HEK293T (cell line): ENCODE data around the gene FCN3.

Source experiments
- CTBP1 ChIP-seq: fragments of 450-650 bp; IDR thresholded peaks from 2 replicates; pipeline ENCODE4 v1.6.1; 2016; ENCODE audit warnings: borderline replicate concordance
- ELF4 ChIP-seq: fragments of 450-650 bp; IDR thresholded peaks from 2 replicates; pipeline ENCODE4 v1.6.1; 2017; ENCODE audit warnings: antibody characterized with exemption
- FOXA1 ChIP-seq: fragments of 450-650 bp; IDR thresholded peaks from 2 replicates; pipeline ENCODE4 v1.6.1; 2016; ENCODE audit warnings: mild to moderate bottlenecking
- FOXK2 ChIP-seq: fragments of 450-650 bp; IDR thresholded peaks from 2 replicates; pipeline ENCODE4 v1.6.1; 2016; ENCODE audit warnings: mild to moderate bottlenecking
- L3MBTL2 ChIP-seq: fragments of 450-650 bp; conservative IDR thresholded peaks from 2 replicates; pipeline ENCODE4 v1.6.1; 2016; ENCODE audit warnings: mild to moderate bottlenecking
- NFRKB ChIP-seq: fragments of 450-650 bp; IDR thresholded peaks from 2 replicates; pipeline ENCODE4 v1.6.1; 2016; ENCODE audit warnings: mild to moderate bottlenecking, moderate library complexity
- SP1 ChIP-seq: fragments of 450-650 bp; IDR thresholded peaks from 2 replicates; pipeline ENCODE4 v1.6.1; 2017
- SUZ12 ChIP-seq: fragments of 450-650 bp; IDR thresholded peaks from 2 replicates; pipeline ENCODE4 v1.6.1; 2016; ENCODE audit warnings: mild to moderate bottlenecking
- TARDBP ChIP-seq: fragments of 450-650 bp; IDR thresholded peaks from 2 replicates; pipeline ENCODE4 v1.6.1; 2016
- ZNF384 ChIP-seq: fragments of 450-650 bp; IDR thresholded peaks from 2 replicates; pipeline ENCODE4 v1.6.1; 2016

DNA sequence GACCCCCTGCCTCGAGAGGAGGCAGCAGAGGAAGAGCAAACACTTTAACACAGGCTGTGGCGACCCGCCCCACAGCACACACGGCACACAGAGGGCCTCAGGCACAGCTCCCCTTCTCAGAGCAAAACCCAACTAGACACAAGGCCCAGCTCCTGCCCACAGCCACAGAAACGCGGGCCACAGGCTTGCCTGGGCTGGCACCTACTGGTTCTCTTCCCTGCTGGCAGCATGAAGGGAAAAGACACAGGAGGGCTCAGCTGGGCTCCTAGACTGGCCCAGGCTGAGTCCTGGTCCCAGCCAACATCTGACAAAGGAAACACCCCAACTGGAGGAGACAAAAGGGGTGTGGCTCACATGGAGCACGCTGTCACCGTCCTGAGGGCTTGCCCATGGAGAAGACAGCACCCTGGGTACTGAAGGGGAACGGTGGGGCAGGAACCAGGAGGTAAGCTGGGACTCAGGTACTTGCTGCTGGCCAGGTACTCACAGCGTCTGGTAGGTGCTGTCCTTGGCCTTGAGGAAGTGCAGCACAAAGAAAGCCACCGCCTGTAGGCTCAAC lies 5.0 kb upstream of the FCN3 start:
- no peak for TF ChIP-seq ELF4
- no peak for TF ChIP-seq CTBP1
- TF ChIP-seq NFRKB, result no peak
- no peak for TF ChIP-seq TARDBP
- no peak for TF ChIP-seq SUZ12
- no peak for TF ChIP-seq FOXK2
- TF ChIP-seq ZNF384, result no peak
- no peak for TF ChIP-seq SP1
- TF ChIP-seq FOXA1, result no peak
- no peak for TF ChIP-seq L3MBTL2
